HG03460 (cell line): Measurements from ENCODE around the gene USP49.
"Not testable (repeated sequence)": the region's sequence is repeated elsewhere in the genome, so short reads cannot be mapped to it uniquely, and the experiment has no call there.

ENCODE experiments used
- ATAC-seq: cut with Tn5 transposase; IDR thresholded peaks from one replicate; pipeline ENCODE4 v1.9.1; 2021; ENCODE audit not compliant: unreplicated experiment

USP49 gene

DNA sequence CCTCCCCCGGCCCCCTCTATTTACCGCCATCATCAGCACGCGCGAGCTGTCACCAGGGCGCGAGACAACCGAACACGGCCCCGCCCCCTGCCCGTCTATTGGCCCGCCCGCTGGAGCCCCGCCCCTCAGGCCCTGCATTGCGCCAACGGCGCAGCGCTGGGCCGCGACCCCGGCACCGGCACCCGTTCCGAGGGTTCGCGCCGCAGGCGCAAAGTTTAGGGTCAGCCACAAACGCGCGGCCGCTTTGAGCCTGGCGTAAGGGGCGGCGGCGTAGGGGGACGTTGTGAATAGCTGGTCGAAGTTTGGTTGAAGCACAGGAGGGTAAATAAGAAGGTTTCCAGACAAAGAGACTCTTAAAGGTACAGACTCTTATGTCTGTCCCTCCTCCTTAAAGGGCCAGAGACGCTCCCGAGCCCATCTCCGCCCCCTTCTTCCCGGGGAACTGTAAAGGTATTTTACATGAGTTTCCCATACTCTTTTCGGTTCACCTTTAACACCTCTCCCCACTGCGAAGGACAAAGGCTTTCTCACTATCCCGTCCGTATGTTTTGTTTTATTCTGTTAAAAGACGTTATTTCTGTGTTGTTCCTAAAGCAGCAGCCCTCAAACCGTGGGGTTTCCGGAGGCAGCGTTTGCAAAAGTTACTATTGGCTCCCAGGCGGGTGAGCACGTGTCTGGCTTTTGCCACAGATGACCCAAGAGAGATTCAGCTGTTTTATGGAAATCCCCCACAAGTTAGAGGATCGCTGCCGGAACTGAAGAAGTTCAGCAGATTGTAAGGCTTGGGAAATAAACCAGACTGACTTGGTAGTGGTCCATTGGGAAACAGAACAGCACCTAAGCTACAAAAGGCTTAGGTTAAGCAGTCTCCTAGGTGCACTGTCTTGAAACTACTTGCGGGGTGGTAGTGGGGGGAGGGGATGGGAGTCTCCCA lies at the start of gene USP49:
Gene USP49, minus strand, starts transcription at position 76 of the 934 bp plus-strand sequence. CDS start 88,392 bp downstream, outside the sequence.
- ATAC-seq = peak; percentile 77

GRCh38 chr6:41943456-41943855 lies 48.3 kb upstream of the USP49 start:
- ATAC-seq = no peak

- ATAC-seq = not testable (repeated sequence)
These were observed 47.7 kb upstream of the USP49 start for GRCh38 chr6:41942882-41943281.

DNA sequence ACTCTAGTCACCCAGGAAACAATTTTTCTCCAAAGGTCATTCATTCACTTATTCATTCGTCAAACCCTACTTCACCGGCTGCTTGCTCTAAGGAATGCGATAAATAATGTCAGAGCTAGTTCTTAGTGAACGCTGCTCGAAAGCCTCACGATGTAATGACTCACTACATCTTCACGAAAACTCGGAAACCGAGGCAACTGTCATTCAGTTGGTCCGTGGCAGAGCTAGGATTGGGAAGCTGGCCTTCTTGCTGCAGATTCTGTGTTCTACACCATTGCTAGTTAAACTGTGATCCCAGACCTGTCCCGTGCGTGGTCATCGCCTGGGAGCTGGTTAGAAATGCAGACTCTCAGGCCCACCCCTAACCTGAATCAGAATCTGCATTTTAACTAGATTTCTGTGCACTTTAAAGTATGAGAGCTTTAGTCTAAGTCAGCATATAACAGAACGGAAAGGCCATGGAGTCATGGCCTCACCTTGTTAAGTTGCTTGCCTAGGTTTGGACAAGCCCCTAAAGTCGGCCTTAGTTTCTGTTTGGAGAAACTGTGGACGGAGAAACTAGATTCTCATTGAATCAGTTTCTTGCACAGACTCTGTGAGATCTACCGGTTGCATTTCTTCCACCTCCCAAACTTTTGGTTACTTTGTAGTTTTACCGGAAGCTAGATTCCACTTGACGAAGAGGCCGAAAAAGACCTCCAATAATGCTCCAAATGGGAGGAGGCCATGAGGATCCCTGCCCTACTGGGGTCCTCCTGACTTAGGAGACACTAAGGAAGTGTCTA lies 47.1 kb upstream of the USP49 start:
- ATAC-seq = no peak

DNA sequence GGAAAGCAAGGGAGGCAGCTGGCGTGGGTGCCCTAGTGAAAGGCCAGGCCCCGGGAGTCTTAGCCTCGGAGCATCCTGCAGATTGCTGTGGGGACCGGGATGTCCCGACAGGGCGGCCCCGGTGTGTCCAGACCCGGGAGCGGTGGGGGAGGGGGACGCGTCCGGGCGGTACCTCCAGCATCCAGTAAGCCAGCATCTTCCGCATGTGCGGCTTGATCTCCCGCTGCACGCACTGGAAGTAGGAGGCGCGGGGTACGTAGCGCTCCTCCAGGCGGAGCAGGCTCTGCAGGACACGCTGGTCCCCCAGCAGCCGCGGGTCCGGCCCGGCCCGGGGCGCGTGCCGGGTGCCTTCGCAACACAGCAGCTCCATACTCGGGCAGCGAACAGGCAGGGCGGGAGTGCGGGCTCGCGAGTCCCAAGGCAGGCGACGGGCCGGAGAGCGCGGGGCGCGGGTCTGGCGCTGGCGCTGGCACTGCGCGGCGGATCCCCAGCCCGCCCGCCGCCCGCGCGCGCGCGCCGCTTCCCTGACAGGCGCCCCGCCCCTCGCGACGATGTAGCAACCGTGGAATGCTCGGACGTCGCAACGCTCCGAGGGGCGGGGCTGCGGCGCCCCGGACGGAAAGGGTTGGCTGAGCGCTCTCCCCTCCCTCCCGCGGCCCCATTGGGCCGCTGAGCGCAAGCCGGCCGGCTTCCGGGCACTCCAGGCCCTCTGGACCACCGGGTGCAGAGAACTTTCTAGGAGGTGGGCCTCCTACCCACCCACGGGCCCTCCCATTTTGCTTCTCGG lies 46.3 kb upstream of the USP49 start, which contains the start of gene CCND3:
Gene CCND3, minus strand, starts transcription at position 529 of the 787 bp plus-strand sequence. Its CDS starts 159 bp downstream, at position 370.
- ATAC-seq = peak; percentile 90

- no peak for ATAC-seq
These were observed 45.6 kb upstream of the USP49 start for GRCh38 chr6:41940759-41941279.

DNA sequence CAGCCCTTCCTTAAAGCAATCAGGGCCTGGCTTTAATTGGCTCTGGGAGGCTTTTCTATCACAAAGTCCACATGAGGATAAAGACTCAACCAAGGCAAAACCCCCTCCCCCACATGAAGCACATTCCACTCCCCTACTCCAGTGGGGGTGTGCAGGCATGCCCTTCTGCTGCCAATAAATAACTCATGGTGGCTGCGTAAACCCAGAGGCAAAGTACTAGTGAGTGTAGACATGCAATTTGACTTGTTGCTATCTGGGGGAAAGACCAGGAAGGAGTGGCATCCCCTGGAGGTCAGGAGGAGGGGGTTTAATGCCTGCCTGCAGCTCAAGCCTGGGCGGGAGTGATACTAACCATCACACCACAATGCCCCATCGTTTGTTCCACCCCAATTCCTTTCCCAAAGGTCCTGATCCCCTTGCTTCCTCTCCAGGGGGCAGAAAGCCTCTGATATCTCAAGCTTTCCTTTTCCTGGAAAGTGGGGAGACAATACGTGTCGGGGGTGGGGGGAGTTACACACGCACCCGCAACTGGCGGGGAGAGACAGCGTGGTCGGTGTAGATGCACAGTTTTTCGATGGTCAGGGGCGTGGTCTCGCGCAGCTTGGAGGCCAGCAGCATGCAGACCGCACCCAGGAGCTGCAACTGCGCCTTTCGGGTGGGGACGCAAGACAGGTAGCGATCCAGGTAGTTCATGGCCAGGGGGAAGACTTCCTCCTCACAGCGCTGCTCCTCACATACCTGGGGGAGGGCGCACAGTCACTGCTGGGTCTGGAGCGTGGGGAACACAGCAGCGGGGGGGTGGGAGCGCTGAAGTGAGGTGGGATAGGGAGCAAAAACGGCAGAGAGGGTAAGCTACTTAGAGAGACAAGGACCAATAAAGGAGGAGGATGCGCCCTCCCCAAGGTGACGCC lies 44.9 kb upstream of the USP49 start:
- ATAC-seq = no peak

DNA sequence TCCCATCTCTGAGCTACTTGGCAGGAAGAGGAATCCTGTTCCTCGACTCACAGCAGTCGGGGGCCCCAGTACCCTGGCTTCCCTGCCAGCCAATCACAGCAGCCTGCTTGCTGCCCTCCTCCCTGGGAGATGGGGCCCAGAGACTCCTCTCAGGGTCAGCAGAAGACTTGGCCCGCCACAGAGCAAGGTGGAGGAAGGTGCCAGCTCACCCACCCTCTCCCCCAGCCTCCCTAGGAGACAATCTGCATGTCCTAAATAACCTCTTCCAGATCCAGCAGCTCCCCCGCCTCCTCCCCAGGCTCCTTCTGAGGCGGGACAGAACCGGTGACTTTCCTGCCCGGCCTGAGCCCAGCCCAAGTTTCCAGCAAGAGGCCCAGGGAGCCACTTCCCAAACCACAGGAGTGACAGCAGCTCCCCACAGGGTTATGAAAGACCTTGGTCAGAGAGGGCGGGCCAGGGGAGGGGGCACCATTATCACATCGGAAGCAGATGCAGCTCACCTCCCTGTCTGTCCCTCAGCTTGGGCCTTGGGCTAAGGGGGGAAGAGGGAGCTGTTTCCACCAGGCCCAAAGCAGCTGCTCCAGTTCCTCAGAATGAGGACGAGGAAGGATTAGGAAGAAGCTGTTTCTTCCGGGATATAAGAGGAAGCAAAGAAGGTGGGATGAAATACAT lies 44.1 kb upstream of the USP49 start:
- no peak for ATAC-seq

- no peak for ATAC-seq
These were observed 43.5 kb upstream of the USP49 start for GRCh38 chr6:41938590-41939175.

DNA sequence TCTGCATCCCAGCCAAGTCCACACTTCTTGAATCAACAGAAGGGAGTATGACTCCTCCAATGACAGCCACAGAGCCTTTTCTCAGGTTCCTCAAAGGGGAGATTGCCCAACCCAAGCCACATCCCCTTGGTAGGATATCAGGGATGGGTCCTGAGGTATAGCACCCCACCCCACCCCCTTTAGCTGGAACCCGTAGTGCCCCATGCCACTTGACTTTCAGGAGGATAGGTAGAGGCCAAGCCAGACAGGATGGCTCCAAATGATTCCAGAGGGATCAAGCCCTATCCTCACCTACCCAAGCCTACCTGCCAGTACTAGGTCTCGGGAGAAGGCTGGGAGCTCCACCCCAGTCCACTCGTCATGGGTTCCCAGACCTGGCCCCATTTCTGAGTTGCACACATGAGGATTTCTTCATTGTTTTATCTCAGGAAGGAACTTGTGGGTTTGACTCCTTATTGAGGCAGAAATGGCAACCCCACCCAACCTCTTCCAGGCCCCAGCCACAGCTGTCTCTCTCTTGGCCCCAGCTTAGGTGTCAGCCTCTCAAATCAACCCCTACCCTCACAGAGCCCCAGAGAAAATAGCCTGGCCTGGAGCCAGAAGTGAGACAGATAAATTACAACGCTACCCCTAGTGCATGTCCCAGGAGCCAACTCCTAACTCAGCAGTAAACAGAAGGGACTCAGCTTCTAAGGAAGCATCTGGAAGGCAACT lies 42.8 kb upstream of the USP49 start:
- no peak for ATAC-seq

DNA sequence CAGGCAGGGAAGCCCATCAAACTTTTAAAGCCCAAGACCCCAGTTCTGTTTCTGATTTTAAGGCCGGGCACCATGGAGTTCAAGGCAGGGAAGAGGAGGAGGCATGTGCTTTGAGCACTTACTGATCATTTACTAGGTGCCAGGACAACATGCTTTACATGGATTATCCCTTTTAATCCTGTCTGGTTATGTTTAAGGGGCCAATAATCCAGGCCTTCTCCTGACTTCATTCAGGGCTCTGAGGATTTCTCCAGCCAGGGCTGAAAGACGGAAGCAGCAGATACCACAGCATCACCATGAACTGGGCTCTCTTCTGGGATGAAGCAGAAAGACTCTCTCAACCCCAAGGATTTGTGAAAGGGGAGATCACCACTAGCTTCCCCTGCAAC lies 42.3 kb upstream of the USP49 start:
- no peak for ATAC-seq

DNA sequence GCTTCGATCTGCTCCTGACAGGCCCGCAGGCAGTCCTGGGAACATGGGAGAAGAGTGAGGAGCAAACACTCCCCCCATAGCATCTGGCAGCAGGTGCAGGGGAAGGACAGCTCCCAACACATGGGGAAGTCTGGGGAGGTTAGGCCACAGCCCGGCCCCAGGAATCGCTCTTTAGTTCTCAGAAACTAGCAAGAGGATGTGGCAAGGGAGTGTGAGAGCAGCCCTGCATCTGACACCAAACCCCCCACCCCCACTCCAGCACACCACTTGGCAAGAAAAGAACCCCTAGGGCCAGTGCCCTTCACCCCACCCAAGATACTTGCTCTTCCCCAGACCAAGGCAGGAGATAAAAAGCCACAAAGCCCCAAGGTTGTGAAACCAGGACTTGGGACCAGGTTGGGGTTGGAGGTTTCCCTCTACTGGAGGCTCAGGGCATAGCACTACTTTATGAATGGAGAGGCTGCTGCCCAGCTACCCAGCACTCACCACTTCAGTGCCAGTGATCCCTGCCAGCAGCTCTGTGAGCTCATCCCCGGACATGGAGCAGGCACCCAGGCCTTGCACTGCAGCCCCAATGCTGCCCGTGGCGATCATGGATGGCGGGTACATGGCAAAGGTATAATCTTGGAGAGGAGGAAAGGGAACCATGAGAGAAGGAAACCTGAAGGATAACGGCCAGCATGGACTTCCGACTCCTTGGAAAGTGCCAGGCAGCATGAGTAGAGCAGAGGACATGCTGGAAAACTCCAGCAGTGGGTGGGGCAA lies 41.1 kb upstream of the USP49 start:
- peak; percentile 48 for ATAC-seq

GRCh38 chr6:41935685-41936072 lies 40.5 kb upstream of the USP49 start:
- no peak for ATAC-seq

GRCh38 chr6:41935193-41935574 lies 40.0 kb upstream of the USP49 start:
- ATAC-seq = no peak

- no peak for ATAC-seq
These were observed 39.4 kb upstream of the USP49 start for GRCh38 chr6:41934278-41935192.

GRCh38 chr6:41932378-41932777 lies 37.2 kb upstream of the USP49 start:
- ATAC-seq = no peak
